Liver (tissue), 3 donors: ENCODE data around the gene PTCH2.

Source experiments
- FOXA1 ChIP-seq: IDR thresholded peaks from 2 replicates; pipeline ENCODE4 v1.6.1; 2016; ENCODE audit warnings: antibody characterized with exemption
- JUND ChIP-seq, 2 donors: IDR thresholded peaks; 2 replicates each; pipeline ENCODE4 v1.6.1; 2016; ENCODE audit warnings: antibody characterized with exemption in 2 of 2
- TAF1 ChIP-seq: conservative IDR thresholded peaks from 2 replicates; pipeline ENCODE4 v1.6.1; 2016; ENCODE audit warnings: antibody characterized with exemption, mild to moderate bottlenecking
- TF ChIP-seq, protein P1 (sequence below): fragments of 150-350 bp; IDR thresholded peaks from 2 replicates; pipeline ENCODE4 v1.5.1; 2017; ENCODE audit warnings: improper control_type of control experiment, low read depth, low read length; ENCODE audit not compliant: missing input control
- donor health status: healthy.
- donor health status: healthy.

DNA sequence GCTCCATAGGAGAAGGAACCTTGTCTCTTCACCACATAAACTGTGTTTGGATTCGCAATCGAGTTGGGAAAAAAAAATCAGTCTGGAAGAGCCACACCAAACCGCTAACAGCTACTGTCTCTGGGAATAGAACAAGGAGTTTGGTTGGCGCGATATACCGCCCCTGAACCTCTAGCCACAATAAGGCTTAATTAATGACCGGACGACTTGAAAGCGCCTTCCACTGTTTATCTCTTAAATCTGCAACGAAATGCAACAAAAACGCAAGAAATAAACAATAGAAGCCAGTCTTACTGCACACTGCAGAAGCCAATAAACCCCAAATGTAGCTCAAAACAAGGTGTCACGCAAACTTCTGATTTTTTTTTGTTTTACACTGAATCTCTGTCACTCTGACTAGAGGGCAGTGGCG, 23.9 kb downstream of the PTCH2 start:
- TF ChIP-seq, protein P1, sequence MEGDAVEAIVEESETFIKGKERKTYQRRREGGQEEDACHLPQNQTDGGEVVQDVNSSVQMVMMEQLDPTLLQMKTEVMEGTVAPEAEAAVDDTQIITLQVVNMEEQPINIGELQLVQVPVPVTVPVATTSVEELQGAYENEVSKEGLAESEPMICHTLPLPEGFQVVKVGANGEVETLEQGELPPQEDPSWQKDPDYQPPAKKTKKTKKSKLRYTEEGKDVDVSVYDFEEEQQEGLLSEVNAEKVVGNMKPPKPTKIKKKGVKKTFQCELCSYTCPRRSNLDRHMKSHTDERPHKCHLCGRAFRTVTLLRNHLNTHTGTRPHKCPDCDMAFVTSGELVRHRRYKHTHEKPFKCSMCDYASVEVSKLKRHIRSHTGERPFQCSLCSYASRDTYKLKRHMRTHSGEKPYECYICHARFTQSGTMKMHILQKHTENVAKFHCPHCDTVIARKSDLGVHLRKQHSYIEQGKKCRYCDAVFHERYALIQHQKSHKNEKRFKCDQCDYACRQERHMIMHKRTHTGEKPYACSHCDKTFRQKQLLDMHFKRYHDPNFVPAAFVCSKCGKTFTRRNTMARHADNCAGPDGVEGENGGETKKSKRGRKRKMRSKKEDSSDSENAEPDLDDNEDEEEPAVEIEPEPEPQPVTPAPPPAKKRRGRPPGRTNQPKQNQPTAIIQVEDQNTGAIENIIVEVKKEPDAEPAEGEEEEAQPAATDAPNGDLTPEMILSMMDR: no peak
- TF ChIP-seq TAF1: no peak
- no peak for TF ChIP-seq FOXA1
- TF ChIP-seq JUND (IDR thresholded peaks at IDR 0.05): no peak
